GM21528 (cell line): ENCODE data around the gene POLDIP2.
A peak's percentile ranks its signal among the peaks of the same experiment; 100 is the strongest.

ENCODE experiments used
- ATAC-seq: cut with Tn5 transposase; IDR thresholded peaks from one replicate; pipeline ENCODE4 v1.9.1; 2021; ENCODE audit warnings: mild to moderate bottlenecking, moderate library complexity; ENCODE audit not compliant: unreplicated experiment, low FRiP score

The POLDIP2 gene

GRCh38 chr17:28357061-28357900, at the start of gene POLDIP2:
Gene POLDIP2 (minus strand): TSS chr17:28357527. CDS start chr17:28357448, 79 bp downstream.
- ATAC-seq: peak; percentile 90

- no peak for ATAC-seq
These were observed 49.1 kb upstream of the POLDIP2 start for GRCh38 chr17:28406473-28406814.

GRCh38 chr17:28405632-28406472, 48.5 kb upstream of the POLDIP2 start, which contains the start of gene SLC46A1:
Gene SLC46A1 (minus strand): TSS chr17:28406212. CDS start chr17:28406114, 98 bp downstream.
- no peak for ATAC-seq

GRCh38 chr17:28404812-28405570, 47.7 kb upstream of the POLDIP2 start:
- ATAC-seq: no peak

- ATAC-seq: no peak
These were observed 47.1 kb upstream of the POLDIP2 start for GRCh38 chr17:28404461-28404811.

GRCh38 chr17:28404007-28404406, 46.7 kb upstream of the POLDIP2 start:
- ATAC-seq: no peak

- ATAC-seq: no peak
These were observed 45.5 kb upstream of the POLDIP2 start for GRCh38 chr17:28402844-28403243.

- ATAC-seq: no peak
These were observed 44.9 kb upstream of the POLDIP2 start for GRCh38 chr17:28402224-28402630.

GRCh38 chr17:28399808-28400207, 42.5 kb upstream of the POLDIP2 start:
- ATAC-seq: no peak

GRCh38 chr17:28398280-28398981, 41.1 kb upstream of the POLDIP2 start:
- no peak for ATAC-seq

GRCh38 chr17:28397687-28398279, 40.5 kb upstream of the POLDIP2 start:
- no peak for ATAC-seq

- no peak for ATAC-seq
These were observed 39.9 kb upstream of the POLDIP2 start for GRCh38 chr17:28397275-28397674.

- no peak for ATAC-seq
These were observed 39.4 kb upstream of the POLDIP2 start for GRCh38 chr17:28396635-28397239.

GRCh38 chr17:28395968-28396367, 38.6 kb upstream of the POLDIP2 start:
- ATAC-seq: no peak

GRCh38 chr17:28395426-28395825, 38.1 kb upstream of the POLDIP2 start:
- no peak for ATAC-seq

GRCh38 chr17:28394337-28395116, 37.2 kb upstream of the POLDIP2 start:
- ATAC-seq: no peak

GRCh38 chr17:28392491-28392890, 35.2 kb upstream of the POLDIP2 start:
- ATAC-seq: no peak

- ATAC-seq: no peak
These were observed 34.1 kb upstream of the POLDIP2 start for GRCh38 chr17:28391401-28391800.

GRCh38 chr17:28390984-28391383, 33.7 kb upstream of the POLDIP2 start:
- ATAC-seq: no peak
